GM21515 (cell line): ENCODE results near the gene AMDHD2.
"Not testable (repeated sequence)": the region's sequence is repeated elsewhere in the genome, so short reads cannot be mapped to it uniquely, and the experiment has no call there.

Experiments
- ATAC-seq: cut with Tn5 transposase; IDR thresholded peaks from one replicate; pipeline ENCODE4 v1.9.1; 2021; ENCODE audit not compliant: unreplicated experiment

Gene AMDHD2

DNA sequence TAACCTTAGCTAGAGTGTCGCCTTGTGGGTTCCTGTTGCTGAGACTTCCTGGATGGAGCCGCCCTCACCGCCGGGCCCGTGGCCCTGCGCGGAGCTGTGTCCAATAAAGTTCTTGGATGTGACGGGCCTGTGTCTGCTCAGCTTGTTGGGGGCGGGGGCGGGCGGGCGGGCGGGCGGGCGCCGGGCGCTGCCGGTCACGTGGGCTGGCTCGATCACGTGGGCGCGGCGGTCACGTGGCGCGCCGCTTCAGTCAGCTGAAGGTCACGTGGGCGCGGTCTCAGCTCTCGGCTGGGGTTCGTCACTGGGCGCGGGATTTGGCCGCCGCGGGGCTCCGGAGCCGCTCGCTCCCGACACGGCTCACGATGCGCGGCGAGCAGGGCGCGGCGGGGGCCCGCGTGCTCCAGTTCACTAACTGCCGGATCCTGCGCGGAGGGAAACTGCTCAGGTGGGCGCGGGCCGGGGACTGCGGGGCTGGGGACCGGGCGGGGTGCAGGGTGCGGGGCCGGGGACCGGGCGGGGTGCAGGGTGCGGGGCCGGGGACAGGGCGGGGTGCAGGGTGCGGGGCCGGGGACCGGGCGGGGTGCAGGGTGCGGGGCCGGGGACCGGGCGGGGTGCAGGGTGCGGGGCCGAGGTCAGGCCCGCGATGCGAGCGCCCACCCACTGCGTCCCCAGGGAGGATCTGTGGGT lies at the start of gene AMDHD2:
AMDHD2 (plus strand) TSS at position 275 of the 687 bp plus-strand sequence; CDS start at position 363, 88 bp downstream.
- ATAC-seq = peak; percentile 38

DNA sequence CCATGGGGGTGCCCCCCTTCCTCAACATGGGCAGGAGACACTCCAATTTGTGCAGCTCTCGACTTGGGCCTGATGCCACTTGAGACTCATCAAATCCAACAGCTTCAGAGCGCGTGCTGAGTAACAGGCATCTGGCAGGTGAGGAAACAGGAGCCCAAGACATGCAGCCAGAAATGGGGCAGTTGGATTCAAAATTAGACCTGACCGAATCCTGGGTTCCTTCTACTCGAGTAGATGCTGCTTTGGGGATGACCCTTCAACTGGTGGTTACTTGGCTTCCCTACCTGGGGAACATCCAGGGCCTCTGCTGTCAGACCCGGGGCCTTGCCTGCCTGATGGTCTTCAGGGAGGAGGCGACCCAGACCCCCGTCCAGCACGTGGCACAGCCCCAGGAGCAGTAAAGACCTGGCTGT lies 49.6 kb upstream of the AMDHD2 start:
- ATAC-seq = no peak

DNA sequence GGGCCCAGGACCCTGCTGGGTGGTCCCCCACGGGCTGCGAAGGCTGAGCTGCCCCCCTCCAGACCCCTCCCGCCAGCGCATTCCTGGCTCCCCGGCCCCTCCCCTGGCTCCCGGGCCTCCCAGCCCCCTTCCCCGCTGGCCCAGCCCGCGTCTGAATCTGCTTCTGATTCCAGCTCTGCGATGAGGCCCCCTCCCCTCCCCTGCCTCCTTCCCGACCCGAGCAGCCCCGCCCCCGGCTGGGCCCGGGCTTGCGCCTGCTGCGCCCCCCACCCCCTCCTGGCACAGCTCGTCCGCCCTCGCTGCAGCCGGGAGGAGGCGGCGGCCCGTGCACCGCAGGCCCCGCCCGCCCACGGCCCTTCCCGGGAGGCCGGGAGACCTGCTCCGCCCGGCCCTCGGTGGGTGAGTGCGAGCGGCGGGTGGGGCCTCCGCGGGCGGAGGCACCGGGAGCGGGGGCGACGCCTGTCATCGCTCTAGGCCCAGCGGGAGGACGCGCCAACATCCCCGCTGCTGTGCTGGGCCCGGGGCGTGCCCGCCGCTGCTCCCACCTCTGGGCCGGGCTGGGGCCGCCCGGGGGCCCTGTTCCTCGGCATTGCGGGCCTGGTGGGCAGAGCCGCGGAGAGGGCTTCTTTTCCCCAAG lies 49.0 kb upstream of the AMDHD2 start, which contains the start of gene NTN3:
NTN3 (plus strand) TSS at position 282 of the 637 bp plus-strand sequence. CDS start 405 bp downstream, outside the sequence.
- ATAC-seq = no peak

GRCh38 chr16:2471653-2472487 lies 48.3 kb upstream of the AMDHD2 start:
- ATAC-seq = no peak

- no peak for ATAC-seq
Measured at GRCh38 chr16:2472488-2472864, 47.7 kb upstream of the AMDHD2 start.

- no peak for ATAC-seq
Measured at GRCh38 chr16:2472885-2473445, 47.2 kb upstream of the AMDHD2 start.

GRCh38 chr16:2473446-2473926 lies 46.7 kb upstream of the AMDHD2 start:
- no peak for ATAC-seq

DNA sequence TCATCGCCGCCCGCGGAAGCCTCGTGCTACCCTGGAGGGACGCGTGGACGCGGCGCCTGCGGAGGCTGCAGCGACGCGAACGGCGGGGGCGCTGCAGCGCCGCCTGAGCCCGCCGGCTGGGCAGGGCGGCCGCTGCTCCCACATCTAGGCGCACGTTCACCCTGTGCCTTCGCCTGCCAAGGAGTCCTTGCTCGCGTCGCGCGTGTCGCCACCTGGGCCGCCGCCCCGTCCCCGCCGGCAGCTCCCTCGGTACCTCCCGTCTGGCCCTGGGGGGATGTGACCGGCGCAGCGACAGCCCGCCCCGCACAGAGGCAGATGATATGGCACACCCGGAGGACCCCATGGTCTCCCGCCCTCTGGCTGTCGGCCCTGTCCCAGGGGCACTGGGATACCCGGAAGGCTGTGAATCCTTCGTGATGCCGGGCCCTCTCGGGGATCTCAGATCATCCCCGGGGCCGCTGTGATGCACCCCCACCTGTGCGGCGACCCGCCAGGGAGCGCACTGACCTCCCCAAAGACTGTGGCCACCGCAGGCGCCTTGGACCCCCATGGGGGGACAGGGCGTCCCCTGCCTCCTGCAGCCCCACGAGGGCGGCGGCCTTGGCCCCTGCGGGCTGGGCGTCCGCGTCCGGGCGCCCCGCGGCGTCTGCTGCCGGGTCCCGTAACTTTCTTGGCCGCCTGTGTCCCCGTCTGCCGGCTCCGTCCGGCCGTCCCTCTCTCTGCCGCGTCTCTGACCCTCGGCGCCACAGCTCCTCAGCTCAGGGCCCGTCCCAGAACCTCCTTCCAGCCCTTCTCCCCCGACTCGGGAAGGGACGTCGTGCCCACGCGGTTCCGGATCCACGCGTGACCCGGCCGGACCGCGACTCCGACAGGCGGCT lies 45.9 kb upstream of the AMDHD2 start:
- no peak for ATAC-seq

- ATAC-seq = peak; percentile 48
Measured at GRCh38 chr16:2474877-2475412, 45.2 kb upstream of the AMDHD2 start, which contains the start of gene TBC1D24. Gene TBC1D24, plus strand, starts transcription at chr16:2475127. Its CDS starts 21,022 bp downstream, at chr16:2496149.

GRCh38 chr16:2475413-2476344 lies 44.5 kb upstream of the AMDHD2 start:
- peak; percentile 10 for ATAC-seq

GRCh38 chr16:2476345-2476720 lies 43.8 kb upstream of the AMDHD2 start:
- no peak for ATAC-seq

DNA sequence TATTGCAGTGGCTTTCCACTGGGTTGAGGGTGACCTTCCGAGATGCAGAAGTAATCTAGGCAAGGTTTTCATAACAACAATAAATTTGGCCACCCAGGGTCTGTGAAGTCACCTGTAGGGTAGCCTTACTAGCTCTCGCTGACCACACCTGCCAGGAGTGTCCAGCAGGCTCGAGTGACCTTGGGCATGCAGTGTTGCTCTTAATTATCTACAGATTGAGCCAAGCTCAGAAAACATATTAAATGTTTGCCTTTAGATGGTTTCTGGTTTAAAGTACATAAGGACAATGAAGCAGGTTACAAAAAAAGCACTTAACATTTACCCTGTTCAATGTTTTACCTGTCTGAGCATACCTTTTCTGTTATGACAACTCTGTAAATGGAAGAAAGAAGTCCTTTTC lies 43.4 kb upstream of the AMDHD2 start:
- ATAC-seq = no peak

DNA sequence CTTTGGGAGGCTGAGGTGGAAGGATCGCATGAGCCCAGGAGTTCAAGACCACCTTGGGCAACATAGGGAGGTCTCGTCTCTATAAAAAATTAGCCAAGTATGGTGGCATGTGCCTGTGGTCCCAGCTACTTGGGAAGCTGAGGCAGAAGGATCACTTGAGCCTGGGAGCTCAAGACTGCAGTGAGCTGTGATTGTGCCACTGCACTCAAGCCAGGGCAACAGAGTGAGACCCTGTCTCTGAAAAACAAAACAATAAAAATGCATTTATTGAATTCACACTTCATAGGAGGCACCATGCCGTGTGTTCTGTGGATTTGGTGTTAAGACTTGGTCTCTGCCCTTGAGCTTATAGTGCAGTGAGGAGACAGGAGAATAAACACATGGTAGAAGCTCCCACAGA lies 42.8 kb upstream of the AMDHD2 start:
- ATAC-seq = no peak

DNA sequence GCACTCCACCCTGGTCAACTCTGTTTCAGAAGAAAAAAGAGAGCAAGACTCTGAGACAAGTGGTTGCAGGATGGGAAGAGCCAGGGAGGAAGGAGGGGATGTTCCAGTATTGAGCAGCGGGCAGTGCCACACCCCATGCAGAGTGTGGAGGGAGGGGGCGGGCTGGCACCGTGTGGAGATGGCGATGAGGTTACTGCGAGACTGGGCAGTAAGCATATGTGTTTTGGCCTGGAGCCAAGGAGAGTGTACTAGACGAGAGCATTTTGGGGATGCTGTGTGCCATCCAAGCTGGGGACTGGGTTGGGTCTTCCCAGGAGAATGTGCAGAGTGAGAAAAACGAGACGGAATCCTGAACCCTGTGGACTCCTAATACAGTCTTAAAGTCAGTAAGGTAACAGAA lies 41.9 kb upstream of the AMDHD2 start:
- no peak for ATAC-seq

GRCh38 chr16:2479996-2480395 lies 40.2 kb upstream of the AMDHD2 start:
- ATAC-seq = not testable (repeated sequence)

DNA sequence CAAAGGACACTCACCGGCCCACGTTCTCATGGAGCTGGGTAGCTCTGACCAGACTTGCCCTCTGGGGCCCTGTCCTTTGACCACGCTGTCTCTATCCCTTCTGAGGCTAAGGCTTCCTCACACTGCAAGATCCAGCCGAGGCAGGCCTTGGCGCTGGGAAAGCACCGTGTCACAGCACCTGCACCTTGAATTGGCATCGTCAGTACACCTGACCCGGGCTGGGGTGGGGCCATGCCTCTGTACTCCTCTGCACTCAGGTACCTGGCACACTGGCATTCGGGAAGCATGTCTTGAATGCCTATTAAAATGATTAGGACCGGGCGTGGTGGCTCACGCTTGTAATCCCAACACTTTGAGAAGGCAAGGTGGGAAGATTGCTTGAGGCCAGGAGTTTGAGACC lies 39.2 kb upstream of the AMDHD2 start:
- ATAC-seq = no peak

DNA sequence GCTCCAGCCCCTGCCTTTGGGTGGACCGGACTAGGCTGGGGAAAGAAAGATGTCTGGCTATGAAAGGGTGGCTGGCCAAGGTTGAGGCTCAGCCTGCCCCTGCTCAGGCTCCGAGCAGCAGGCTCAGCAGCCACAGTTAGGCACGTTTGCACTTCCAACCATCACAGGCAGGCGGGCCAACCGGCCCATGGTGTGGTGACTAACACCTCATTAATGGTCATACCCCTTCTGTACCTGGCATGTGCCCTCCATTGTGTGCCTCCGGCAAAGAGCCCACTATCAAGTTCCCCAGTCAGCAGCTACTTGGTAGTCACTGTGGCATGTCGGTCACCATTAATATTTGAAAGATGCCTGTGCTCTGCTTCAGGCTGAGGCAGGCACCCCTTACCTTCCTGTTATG lies 38.5 kb upstream of the AMDHD2 start:
- no peak for ATAC-seq

DNA sequence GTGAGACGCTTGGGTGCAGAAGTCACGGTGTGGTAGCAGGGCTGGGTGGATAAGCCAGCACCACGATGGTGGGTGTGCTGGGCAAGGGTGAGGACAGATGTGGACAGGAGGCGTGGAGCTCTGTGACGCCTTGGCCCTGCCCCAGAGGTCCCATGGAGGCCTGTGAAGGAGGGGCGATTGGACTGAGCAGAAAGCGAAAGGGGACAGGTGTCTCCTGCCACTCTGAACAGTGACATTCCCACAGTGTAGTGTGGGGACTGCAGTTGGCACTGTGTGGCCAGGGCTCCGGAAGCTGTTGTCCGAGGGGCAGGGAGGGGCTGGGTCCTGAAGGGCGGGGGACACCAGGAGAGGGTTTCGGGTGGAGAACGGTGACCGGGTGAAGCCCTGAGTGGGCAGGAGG lies 37.9 kb upstream of the AMDHD2 start:
- ATAC-seq = no peak
